ENCODE measurements around the gene ASB16. TPM values are rescaled to one million over a fixed set of nuclear protein-coding genes. Genes with fewer than 3 reads are reported as not detected.

ASB16 gene
- total RNA-seq, 1 experiment from 2014 or later, result 0.37 TPM

- Histone ChIP-seq H4K20me1 (ENCODE audit: insufficient read depth) (no peaks in the 10 kb centered on the region), H2AFZ (ENCODE audit: low read depth, low read length, poor library complexity, severe bottlenecking) (no peak overlapping the region), H3K4me2 (ENCODE audit: low read length) (no peak overlapping the region), H3K79me2 (ENCODE audit: insufficient read depth, low read length) (no peaks in the 10 kb centered on the region), H3K4me1 (ENCODE audit: control insufficient read depth in 1 of 2, insufficient read depth in 2 of 2, low read length in 2 of 2) (peaks cover 9 to 16% of the 10 kb centered on the region in 2 experiments), H3K4me3 (replicated peaks in 1 of 2; ENCODE audit: low read depth in 1 of 2, low read length in 2 of 2) (no peak overlapping the region), H3K36me3 (ENCODE audit: control insufficient read depth in 1 of 2, insufficient read depth in 2 of 2, low read length in 2 of 2) (no peaks in the 10 kb centered on the region), H3K9me2 (ENCODE audit: insufficient read depth) (no peaks in the 10 kb centered on the region), H3K9ac (ENCODE audit: low read length) (no peak overlapping the region), H3K27ac (ENCODE audit: low read depth, low read length) (no peak overlapping the region), H3K9me3 (ENCODE audit: control insufficient read depth in 1 of 2, insufficient read depth in 1 of 2, low read depth in 1 of 2, low read length in 2 of 2) (no peaks in the 10 kb centered on the region), H3K27me3 (ENCODE audit: insufficient read depth, low read length) (no peaks in the 10 kb centered on the region)
- TF ChIP-seq EZH2phosphoT487 (IDR thresholded peaks at IDR 0.05; ENCODE audit: borderline replicate concordance) (no peak), ELF1 (IDR thresholded peaks at IDR 0.05; ENCODE audit: borderline replicate concordance, low read depth) (no peak), FOSL1 (IDR thresholded peaks at IDR 0.05; ENCODE audit: low read depth) (no peak), ZBTB33 (IDR thresholded peaks at IDR 0.05; ENCODE audit: extremely low read depth, insufficient replicate concordance, low read length) (no peak), ATF3 (IDR thresholded peaks at IDR 0.05) (no peak), MAX (IDR thresholded peaks at IDR 0.05) (no peak), CEBPB (IDR thresholded peaks at IDR 0.05; ENCODE audit: low read depth) (no peak), ZNF274 (IDR thresholded peaks at IDR 0.05; ENCODE audit: low read depth, low read length) (no peak), SIN3A (IDR thresholded peaks at IDR 0.05; ENCODE audit: low read depth) (no peak), SP1 (IDR thresholded peaks at IDR 0.05; ENCODE audit: low read depth) (no peak), POLR2AphosphoS5 (IDR thresholded peaks at IDR 0.05; ENCODE audit: low read depth, low read length) (no peak), EZH2 (IDR thresholded peaks at IDR 0.05) (no peak), RAD21 (IDR thresholded peaks at IDR 0.05; ENCODE audit: low read depth) (no peak), CTCF (IDR thresholded peaks at IDR 0.05 in 2 of 3, conservative IDR thresholded peaks at IDR 0.05 in 1 of 3; ENCODE audit: borderline replicate concordance in 1 of 3, insufficient read depth in 1 of 3, low read depth in 2 of 3, low read length in 2 of 3) (no peak), SRF (IDR thresholded peaks at IDR 0.05; ENCODE audit: low read depth) (no peak), POLR2A (IDR thresholded peaks at IDR 0.05; ENCODE audit: borderline replicate concordance, extremely low read depth, insufficient read depth, insufficient read length) (no peak), EGR1 (IDR thresholded peaks at IDR 0.05; ENCODE audit: low read depth) (no peak), REST (IDR thresholded peaks at IDR 0.05; ENCODE audit: low read depth) (no peak)
- no peak for DNase-seq (ENCODE audit: low read depth, low spot score)
- RAD21 ChIA-PET (ENCODE audit: low non-redundant PET in 1 of 2, low total read pairs in 2 of 2, uncharacterized antibody in 2 of 2, unreplicated experiment in 2 of 2), result interaction anchor here in 1 of 2 experiments (0.6 kb wide), 1 partner anchor 58 kb away, joined by 4 read pairs; no protein-coding TSS in a partner anchor
- CTCF ChIA-PET, result interaction anchor here (1.3 kb wide), 1 partner anchor 185 kb away, joined by 4 read pairs; no protein-coding TSS in a partner anchor
- BruUV-seq (replicated peaks), result no TSS peak
- no peak for ATAC-seq
- intact Hi-C loops (cut with micrococcal nuclease), result no loop called here
- POLR2A ChIA-PET, result interaction anchor here (1.0 kb wide), 1 partner anchor 9 kb away, joined by 3 read pairs; no protein-coding TSS in a partner anchor
Measured at GRCh38 chr17:44128383-44128782, 42.1 kb upstream of the ASB16 start.

Measured in HCT116 (cell line).